Fibroblast of lung (primary cell): ENCODE measurements around the gene CARD10.

Experiments used
- EZH2 ChIP-seq: IDR thresholded peaks from 2 replicates; pipeline ENCODE4 v1.5.1; 2012; ENCODE audit warnings: low read length, control low read depth, mild to moderate bottlenecking; ENCODE audit errors: missing control alignments
- TF ChIP-seq, protein P1 (sequence below), 2 donors: IDR thresholded peaks in 1 of 2; conservative IDR thresholded peaks in 1 of 2; 1 replicate in 1 of 2; 2 replicates in 1 of 2; pipeline ENCODE4 v1.5.1; 2011 to 2012; ENCODE audit warnings: low read length in 2 of 2, control low read depth in 1 of 2, inconsistent platforms in 1 of 2, low read depth in 1 of 2, mild to moderate bottlenecking in 1 of 2

DNA sequence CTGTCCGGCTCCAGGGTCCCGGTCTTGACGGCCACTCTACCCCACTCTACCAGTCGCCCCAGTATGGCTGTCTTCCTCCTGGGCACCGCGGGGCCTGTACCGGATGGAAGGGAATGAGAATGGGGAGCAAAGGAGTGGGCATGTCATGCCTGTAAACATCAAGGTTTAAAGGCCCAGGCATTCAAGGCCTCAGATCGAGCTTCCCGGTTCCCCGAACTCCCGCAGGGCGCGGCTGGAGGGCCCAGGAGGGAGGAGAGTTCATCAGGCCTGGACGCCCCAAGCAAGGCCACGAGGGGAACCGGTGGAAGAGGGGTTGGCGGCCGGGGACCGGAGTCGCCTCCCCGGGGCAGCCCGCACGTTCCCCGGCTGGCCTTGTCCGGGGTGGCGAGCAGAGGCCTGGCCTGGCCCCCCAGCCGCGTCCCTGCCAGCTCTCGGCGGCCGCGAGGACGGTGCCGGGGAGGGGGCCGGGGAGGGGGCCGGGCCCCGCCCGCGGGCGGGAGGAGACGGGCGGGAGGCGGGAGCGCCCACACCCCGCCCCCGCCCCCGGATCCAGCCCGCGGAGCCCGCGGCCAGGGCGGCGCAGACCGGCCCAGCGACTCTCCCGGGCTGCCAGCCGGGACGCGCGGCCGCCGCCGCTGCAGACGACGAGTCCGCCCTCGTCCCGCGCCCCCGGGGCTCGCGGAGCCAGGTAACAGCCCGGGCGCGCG is 40.8 kb upstream of the CARD10 start, which contains the start of gene CDC42EP1:
- TF ChIP-seq, protein P1, sequence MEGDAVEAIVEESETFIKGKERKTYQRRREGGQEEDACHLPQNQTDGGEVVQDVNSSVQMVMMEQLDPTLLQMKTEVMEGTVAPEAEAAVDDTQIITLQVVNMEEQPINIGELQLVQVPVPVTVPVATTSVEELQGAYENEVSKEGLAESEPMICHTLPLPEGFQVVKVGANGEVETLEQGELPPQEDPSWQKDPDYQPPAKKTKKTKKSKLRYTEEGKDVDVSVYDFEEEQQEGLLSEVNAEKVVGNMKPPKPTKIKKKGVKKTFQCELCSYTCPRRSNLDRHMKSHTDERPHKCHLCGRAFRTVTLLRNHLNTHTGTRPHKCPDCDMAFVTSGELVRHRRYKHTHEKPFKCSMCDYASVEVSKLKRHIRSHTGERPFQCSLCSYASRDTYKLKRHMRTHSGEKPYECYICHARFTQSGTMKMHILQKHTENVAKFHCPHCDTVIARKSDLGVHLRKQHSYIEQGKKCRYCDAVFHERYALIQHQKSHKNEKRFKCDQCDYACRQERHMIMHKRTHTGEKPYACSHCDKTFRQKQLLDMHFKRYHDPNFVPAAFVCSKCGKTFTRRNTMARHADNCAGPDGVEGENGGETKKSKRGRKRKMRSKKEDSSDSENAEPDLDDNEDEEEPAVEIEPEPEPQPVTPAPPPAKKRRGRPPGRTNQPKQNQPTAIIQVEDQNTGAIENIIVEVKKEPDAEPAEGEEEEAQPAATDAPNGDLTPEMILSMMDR (conservative IDR thresholded peaks at IDR 0.05 in 1 of 2, IDR thresholded peaks at IDR 0.05 in 1 of 2; ENCODE audit: low read depth in 1 of 2, low read length in 2 of 2): no peak
- TF ChIP-seq EZH2: no peak
